Measurements from ENCODE around the gene KLF9. TPM values are rescaled to one million over a fixed set of nuclear protein-coding genes. Genes with fewer than 3 reads are reported as not detected.

Gene KLF9
- total RNA-seq, 3 donors from 2014 or later, result 129 to 223 (median 206) TPM

GRCh38 chr9:70455993-70456704, 41.7 kb upstream of the KLF9 start:
- no peak for DNase-seq (ENCODE audit: low spot score in 2 of 2)
- peak overlapping the region in 1 of 2 donors; percentile 4 for H3K27ac ChIP-seq

GRCh38 chr9:70452365-70452764, 37.9 kb upstream of the KLF9 start:
- Histone ChIP-seq H3K36me3 (no peaks in the 10 kb centered on the region), H3K4me3 (no peak overlapping the region), H3K9me3 (no peaks in the 10 kb centered on the region), H3K27ac (no peak overlapping the region), H3K4me1 (no peaks in the 10 kb centered on the region), H3K27me3 (no peaks in the 10 kb centered on the region)
- DNase-seq (ENCODE audit: low spot score in 2 of 2), result no peak
- no peak for TF ChIP-seq POLR2A (IDR thresholded peaks at IDR 0.05)
- no peak for TF ChIP-seq POLR2AphosphoS5 (IDR thresholded peaks at IDR 0.05)
- TF ChIP-seq, protein P1, sequence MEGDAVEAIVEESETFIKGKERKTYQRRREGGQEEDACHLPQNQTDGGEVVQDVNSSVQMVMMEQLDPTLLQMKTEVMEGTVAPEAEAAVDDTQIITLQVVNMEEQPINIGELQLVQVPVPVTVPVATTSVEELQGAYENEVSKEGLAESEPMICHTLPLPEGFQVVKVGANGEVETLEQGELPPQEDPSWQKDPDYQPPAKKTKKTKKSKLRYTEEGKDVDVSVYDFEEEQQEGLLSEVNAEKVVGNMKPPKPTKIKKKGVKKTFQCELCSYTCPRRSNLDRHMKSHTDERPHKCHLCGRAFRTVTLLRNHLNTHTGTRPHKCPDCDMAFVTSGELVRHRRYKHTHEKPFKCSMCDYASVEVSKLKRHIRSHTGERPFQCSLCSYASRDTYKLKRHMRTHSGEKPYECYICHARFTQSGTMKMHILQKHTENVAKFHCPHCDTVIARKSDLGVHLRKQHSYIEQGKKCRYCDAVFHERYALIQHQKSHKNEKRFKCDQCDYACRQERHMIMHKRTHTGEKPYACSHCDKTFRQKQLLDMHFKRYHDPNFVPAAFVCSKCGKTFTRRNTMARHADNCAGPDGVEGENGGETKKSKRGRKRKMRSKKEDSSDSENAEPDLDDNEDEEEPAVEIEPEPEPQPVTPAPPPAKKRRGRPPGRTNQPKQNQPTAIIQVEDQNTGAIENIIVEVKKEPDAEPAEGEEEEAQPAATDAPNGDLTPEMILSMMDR (IDR thresholded peaks at IDR 0.05), result no peak
- intact Hi-C loops (cut with DNase I; ENCODE audit: low total_unique reads), result no loop called here

More at GRCh38 chr9:70455993-70456704, 41.7 kb upstream of the KLF9 start:
- Histone ChIP-seq H3K4me3 (no peak overlapping the region), H3K36me3 (no peaks in the 10 kb centered on the region), H3K4me1 (no peaks in the 10 kb centered on the region), H3K27me3 (no peaks in the 10 kb centered on the region), H3K9me3 (no peaks in the 10 kb centered on the region)
- intact Hi-C loops (cut with DNase I; ENCODE audit: low total_unique reads), result no loop called here
- TF ChIP-seq POLR2A (IDR thresholded peaks at IDR 0.05), result no peak
- no peak for TF ChIP-seq POLR2AphosphoS5 (IDR thresholded peaks at IDR 0.05)
- TF ChIP-seq, protein P1 (IDR thresholded peaks at IDR 0.05), result no peak

GRCh38 chr9:70451765-70452164, 37.3 kb upstream of the KLF9 start:
- Histone ChIP-seq H3K27me3 (no peaks in the 10 kb centered on the region), H3K36me3 (no peaks in the 10 kb centered on the region), H3K27ac (no peak overlapping the region), H3K4me1 (no peaks in the 10 kb centered on the region), H3K9me3 (no peaks in the 10 kb centered on the region), H3K4me3 (no peak overlapping the region)
- DNase-seq (ENCODE audit: low spot score in 2 of 2), result no peak
- TF ChIP-seq, protein P1 (IDR thresholded peaks at IDR 0.05), result no peak
- TF ChIP-seq POLR2A (IDR thresholded peaks at IDR 0.05) (no peak), POLR2AphosphoS5 (IDR thresholded peaks at IDR 0.05) (no peak)
- intact Hi-C loops (cut with DNase I; ENCODE audit: low total_unique reads), result no loop called here

GRCh38 chr9:70450738-70451137, 36.3 kb upstream of the KLF9 start:
- H3K4me3 ChIP-seq, result no peak overlapping the region
- intact Hi-C loops (cut with DNase I; ENCODE audit: low total_unique reads), result no loop called here
- H3K27me3 ChIP-seq, result no peaks in the 10 kb centered on the region

DNA sequence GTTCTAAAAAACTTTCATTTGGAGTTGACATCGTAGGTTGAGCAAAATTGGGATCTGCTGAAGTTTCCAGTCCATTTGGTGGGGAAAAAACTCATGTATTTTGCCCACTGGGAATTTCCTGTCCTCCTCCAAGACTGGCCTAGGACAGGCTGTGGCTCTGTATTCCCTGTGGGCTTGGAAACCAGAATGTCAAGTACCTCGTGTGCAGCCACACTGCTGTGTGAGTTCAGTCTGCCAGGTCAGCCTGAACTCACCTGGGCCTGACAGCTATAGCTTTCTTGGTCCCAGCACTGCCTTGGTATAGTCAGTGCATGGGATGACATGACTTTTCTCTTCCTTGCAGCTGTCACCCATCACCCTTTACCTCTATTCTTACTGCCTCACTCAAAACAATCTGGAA, 35.0 kb upstream of the KLF9 start:
- no peak for DNase-seq (ENCODE audit: low spot score in 2 of 2)
- TF ChIP-seq POLR2A (IDR thresholded peaks at IDR 0.05) (no peak), POLR2AphosphoS5 (IDR thresholded peaks at IDR 0.05) (no peak)
- TF ChIP-seq, protein P1 (IDR thresholded peaks at IDR 0.05), result no peak
- no peak overlapping the region for H3K4me3 ChIP-seq
- no peak overlapping the region for H3K27ac ChIP-seq
- no peaks in the 10 kb centered on the region for H3K4me1 ChIP-seq
- H3K27me3 ChIP-seq, result no peaks in the 10 kb centered on the region
- H3K36me3 ChIP-seq, result no peaks in the 10 kb centered on the region
- intact Hi-C loops (cut with DNase I; ENCODE audit: low total_unique reads), result no loop called here
- H3K9me3 ChIP-seq, result no peaks in the 10 kb centered on the region

More at GRCh38 chr9:70450738-70451137, 36.3 kb upstream of the KLF9 start:
- H3K9me3 ChIP-seq, result no peaks in the 10 kb centered on the region
- DNase-seq (ENCODE audit: low spot score in 2 of 2), result no peak
- TF ChIP-seq, protein P1 (IDR thresholded peaks at IDR 0.05), result no peak
- TF ChIP-seq POLR2AphosphoS5 (IDR thresholded peaks at IDR 0.05) (no peak), POLR2A (IDR thresholded peaks at IDR 0.05) (no peak)
- H3K36me3 ChIP-seq, result no peaks in the 10 kb centered on the region
- H3K4me1 ChIP-seq, result no peaks in the 10 kb centered on the region
- H3K27ac ChIP-seq, result no peak overlapping the region
